ENCODE results near the gene ZSCAN5B.

DNA sequence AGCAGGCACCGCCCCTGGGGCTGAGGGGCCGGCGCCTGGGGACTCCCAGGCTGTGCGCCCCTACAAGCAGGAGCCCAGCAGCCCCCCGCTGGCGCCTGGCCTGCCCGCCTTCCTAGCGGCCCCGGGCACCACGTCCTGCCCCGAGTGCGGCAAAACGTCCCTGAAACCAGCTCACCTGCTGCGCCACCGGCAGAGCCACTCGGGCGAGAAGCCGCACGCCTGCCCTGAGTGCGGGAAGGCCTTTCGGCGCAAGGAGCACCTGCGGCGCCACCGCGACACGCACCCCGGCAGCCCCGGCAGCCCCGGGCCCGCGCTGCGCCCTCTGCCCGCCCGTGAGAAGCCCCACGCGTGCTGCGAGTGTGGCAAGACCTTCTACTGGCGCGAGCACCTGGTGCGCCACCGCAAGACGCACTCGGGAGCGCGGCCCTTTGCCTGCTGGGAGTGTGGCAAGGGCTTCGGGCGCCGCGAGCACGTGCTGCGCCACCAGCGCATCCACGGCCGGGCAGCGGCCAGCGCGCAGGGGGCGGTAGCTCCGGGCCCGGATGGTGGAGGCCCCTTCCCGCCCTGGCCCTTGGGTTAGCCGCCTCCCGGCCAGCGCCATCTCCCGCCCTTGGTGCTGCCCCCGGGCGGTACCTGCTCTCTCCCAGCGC, 37.8 kb downstream of the ZSCAN5B start:
- TF ChIP-seq, protein P1, sequence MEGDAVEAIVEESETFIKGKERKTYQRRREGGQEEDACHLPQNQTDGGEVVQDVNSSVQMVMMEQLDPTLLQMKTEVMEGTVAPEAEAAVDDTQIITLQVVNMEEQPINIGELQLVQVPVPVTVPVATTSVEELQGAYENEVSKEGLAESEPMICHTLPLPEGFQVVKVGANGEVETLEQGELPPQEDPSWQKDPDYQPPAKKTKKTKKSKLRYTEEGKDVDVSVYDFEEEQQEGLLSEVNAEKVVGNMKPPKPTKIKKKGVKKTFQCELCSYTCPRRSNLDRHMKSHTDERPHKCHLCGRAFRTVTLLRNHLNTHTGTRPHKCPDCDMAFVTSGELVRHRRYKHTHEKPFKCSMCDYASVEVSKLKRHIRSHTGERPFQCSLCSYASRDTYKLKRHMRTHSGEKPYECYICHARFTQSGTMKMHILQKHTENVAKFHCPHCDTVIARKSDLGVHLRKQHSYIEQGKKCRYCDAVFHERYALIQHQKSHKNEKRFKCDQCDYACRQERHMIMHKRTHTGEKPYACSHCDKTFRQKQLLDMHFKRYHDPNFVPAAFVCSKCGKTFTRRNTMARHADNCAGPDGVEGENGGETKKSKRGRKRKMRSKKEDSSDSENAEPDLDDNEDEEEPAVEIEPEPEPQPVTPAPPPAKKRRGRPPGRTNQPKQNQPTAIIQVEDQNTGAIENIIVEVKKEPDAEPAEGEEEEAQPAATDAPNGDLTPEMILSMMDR (IDR thresholded peaks at IDR 0.05; ENCODE audit: low read length), result no peak
- TF ChIP-seq EZH2 (optimal IDR thresholded peaks at IDR 0.05; ENCODE audit: low read depth, low read length), result no peak
- no peak for TF ChIP-seq EZH2phosphoT487 (IDR thresholded peaks at IDR 0.05; ENCODE audit: low read length)

Measured in MM.1S (cell line).